OCI-LY7 (cell line): ENCODE data around the gene SF3A1.

ENCODE experiments used
- EZH2phosphoT487 ChIP-seq: fragments of 200-600 bp; sonication (generic); IDR thresholded peaks from 2 replicates; pipeline ENCODE4 v1.6.1; 2018; ENCODE audit warnings: low read depth, borderline replicate concordance, mild to moderate bottlenecking, mixed run types, antibody characterized with exemption, low read length, moderate library complexity, mixed read lengths
- TF ChIP-seq, protein P1 (sequence below): fragments of 200-600 bp; sonication (generic); conservative IDR thresholded peaks from 2 replicates; pipeline ENCODE4 v1.5.1; 2014; ENCODE audit warnings: mild to moderate bottlenecking, antibody characterized with exemption, low read length, moderate library complexity, mixed read lengths

DNA sequence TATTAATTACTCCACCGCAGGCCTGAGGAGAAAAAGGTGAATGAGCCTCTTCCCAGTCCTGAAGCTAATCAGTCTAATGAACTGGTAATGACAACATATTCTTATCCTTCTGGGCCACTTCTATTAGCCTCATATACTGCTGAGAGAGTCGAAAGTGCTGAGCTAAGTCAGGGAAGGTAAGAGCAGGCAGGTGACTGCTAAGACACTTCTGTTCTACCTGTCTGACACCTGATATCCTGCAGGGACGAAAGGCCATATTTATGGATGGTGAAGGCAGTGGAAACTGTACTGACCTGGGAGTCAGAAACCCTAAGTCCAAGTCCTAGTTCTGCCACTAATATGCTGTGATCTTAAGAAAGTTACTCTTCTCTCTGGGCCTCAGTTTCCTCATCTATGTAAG, 33.4 kb downstream of the SF3A1 start:
- TF ChIP-seq, protein P1, sequence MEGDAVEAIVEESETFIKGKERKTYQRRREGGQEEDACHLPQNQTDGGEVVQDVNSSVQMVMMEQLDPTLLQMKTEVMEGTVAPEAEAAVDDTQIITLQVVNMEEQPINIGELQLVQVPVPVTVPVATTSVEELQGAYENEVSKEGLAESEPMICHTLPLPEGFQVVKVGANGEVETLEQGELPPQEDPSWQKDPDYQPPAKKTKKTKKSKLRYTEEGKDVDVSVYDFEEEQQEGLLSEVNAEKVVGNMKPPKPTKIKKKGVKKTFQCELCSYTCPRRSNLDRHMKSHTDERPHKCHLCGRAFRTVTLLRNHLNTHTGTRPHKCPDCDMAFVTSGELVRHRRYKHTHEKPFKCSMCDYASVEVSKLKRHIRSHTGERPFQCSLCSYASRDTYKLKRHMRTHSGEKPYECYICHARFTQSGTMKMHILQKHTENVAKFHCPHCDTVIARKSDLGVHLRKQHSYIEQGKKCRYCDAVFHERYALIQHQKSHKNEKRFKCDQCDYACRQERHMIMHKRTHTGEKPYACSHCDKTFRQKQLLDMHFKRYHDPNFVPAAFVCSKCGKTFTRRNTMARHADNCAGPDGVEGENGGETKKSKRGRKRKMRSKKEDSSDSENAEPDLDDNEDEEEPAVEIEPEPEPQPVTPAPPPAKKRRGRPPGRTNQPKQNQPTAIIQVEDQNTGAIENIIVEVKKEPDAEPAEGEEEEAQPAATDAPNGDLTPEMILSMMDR = no peak
- TF ChIP-seq EZH2phosphoT487 = no peak
